Gastroesophageal sphincter (tissue), 3 donors: ENCODE data around the gene LINC00632.
"Not testable (repeated sequence)": the region's sequence is repeated elsewhere in the genome, so short reads cannot be mapped to it uniquely, and the experiment has no call there.

ENCODE experiments used
- CTCF ChIP-seq, 4 experiments: fragments of 200-600 bp in 2 of 4; fragments of 450-650 bp in 2 of 4; sonication (generic) in 1 of 4; IDR thresholded peaks; one replicate each; pipeline ENCODE4 v1.5.1; 2017 to 2019; ENCODE audit warnings: antibody characterized with exemption in 4 of 4, mild to moderate bottlenecking in 2 of 4, moderate library complexity in 2 of 4
- POLR2A ChIP-seq, 2 donors: fragments of 450-650 bp; IDR thresholded peaks; one replicate each; pipeline ENCODE4 v1.6.1; 2017; ENCODE audit warnings: antibody characterized with exemption in 2 of 2, mild to moderate bottlenecking in 2 of 2, moderate library complexity in 1 of 2

- TF ChIP-seq CTCF, POLR2A (IDR thresholded peaks at IDR 0.05): not testable (repeated sequence)
Measured at GRCh38 chrX:140691596-140691995, 18.0 kb upstream of the LINC00632 start.
